ENCODE data around the gene KIAA0408.
"Not testable (repeated sequence)": the region's sequence is repeated elsewhere in the genome, so short reads cannot be mapped to it uniquely, and the experiment has no call there.

KIAA0408 gene

GRCh38 chr6:127462376-127462775 lies 3.2 kb upstream of the KIAA0408 start:
- no peak for DNase-seq

DNA sequence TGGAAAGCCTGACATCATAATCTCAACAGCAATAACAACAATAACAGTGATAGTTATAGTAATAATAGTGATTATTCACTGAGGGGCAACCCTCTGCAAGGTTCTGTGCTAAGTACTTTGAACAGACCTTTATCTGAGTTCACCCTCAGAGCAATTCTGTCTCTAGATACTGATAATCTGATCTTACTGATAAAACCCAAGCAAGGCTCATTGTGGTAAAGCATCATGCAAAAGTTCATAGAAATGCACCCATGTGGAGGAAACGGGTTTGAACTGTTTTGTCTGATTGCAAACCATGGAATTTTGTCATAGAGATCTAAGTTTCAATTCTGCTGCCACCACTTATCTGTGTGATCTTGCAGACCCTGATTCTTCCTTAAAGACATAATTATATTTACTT lies 1.3 kb upstream of the KIAA0408 start:
- no peak for DNase-seq

GRCh38 chr6:127458817-127459216 lies 372 bp downstream of the KIAA0408 start:
- DNase-seq: no peak

- no peak for DNase-seq
Observed at GRCh38 chr6:127458222-127458621, 967 bp downstream of the KIAA0408 start.

DNA sequence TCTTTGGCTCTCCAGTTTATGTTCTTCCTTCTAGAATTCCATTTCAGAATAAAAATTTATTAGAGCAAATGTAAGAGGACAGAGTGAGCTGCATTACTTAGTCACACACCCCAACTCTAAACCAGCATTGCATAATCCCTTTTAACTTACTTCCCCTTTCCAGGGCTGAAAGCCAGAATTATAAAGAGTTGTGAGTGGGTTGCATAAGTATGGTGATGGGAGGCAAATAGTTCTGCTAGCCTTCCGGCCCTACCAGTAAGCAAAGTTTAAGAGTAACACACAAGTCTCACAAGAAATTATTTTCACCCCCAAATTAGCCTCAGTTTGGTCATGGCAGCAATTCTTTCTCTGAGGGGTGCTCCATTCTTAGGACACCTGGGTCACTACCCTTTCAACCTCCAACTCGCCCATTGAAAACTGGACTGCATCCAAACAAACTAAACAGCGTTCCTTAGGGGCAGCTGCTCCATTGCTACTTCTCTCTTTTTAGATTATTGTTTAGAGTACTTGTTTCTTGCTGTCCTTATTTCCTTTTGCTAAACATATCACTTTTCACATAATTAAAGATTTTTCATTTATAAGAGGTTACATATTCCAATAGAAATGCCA lies 1.6 kb downstream of the KIAA0408 start:
- no peak for DNase-seq

DNA sequence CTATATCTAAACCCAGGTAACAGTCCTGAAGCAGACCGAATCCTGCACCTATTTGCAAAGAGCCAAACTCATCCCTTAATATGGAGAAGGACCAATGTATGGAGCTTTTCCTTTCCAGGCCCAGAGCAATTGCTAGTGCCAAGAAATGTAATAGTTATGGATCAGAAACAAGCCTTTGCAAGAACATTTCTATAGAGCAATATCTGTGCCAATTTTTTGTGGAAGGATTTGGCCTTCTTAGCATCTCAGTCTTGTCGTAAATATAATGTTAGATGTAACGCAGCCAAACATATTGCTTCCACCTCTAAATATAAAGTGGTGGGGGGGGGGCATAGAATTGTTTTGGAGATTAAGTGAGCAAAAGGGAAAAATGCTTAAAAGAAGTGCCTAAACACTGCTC lies 2.7 kb downstream of the KIAA0408 start:
- no peak for DNase-seq

- no peak for DNase-seq
Observed at GRCh38 chr6:127453845-127454619, 5.2 kb downstream of the KIAA0408 start.

GRCh38 chr6:127452803-127453202 lies 6.4 kb downstream of the KIAA0408 start:
- no peak for DNase-seq

DNA sequence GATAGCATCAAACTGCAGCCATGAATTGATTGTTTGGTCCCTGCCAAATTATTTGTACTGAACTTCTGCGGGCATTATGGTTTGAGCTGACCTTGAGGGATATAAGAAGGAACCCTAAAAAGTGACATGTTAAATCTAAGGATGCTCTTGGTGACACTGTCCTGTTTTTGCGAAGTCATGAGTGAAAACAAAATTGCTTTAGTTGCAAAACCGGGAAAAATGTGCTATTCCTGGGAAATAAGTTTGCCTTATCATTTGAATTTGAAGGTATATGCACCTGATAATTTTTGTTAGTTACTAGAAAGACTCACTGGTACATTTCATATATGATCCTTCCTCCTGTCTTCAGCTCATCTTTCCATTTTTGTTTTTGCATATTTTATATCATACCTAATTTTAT lies 7.8 kb downstream of the KIAA0408 start:
- no peak for DNase-seq

DNA sequence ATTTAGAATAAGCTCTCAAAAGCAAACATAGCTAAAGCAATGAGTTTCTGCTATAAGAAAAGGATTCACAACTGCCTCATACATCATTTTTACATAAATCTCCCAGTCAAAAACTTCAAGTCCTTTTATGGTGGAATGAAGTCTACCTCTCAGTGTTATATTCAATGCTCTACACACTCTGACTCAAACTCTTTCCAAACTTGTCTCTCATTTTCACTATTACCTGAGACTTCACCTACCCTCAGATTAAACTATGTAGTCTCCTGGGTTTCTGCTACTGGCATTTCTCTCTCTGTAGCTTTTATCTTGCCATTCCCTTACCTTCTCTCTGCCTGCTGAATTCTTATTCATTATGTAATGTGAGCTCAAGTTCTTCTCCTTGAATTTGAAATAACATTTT lies 11.4 kb downstream of the KIAA0408 start:
- DNase-seq: no peak

- no peak for DNase-seq
Observed at GRCh38 chr6:127446356-127446755, 12.8 kb downstream of the KIAA0408 start.

GRCh38 chr6:127441881-127442280 lies 17.3 kb downstream of the KIAA0408 start:
- no peak for DNase-seq

- DNase-seq: no peak
Observed at GRCh38 chr6:127439718-127440117, 19.5 kb downstream of the KIAA0408 start.

- DNase-seq: no peak
Observed at GRCh38 chr6:127436578-127437110, 22.5 kb downstream of the KIAA0408 start.

DNA sequence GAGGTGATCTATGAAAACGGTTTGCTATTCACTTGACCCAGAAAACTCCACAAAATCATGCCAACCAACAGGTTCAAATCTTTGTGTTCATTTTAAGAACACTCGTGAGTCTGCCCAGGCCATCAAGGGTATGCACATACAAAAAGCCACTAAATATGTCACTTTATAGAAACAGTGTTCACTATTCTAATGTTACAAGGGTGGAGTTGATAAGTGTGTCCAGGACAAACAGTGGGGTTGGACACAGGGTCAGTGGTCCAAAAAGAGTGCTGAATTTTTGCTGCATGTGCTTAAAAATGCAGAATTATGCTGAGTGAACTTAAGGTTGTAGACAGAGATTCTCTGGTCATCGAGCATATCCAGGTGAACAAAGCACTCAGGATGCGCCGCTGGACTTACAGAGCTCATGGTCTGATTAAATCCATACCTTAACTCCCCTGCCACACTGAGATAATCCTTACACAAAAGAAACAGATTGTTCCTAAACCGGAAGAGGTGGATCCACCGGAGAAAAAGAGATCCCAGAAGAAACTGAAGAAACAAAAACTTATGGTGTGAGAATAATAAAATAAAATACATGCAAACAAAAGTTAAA lies 23.5 kb downstream of the KIAA0408 start:
- DNase-seq: no peak

DNA sequence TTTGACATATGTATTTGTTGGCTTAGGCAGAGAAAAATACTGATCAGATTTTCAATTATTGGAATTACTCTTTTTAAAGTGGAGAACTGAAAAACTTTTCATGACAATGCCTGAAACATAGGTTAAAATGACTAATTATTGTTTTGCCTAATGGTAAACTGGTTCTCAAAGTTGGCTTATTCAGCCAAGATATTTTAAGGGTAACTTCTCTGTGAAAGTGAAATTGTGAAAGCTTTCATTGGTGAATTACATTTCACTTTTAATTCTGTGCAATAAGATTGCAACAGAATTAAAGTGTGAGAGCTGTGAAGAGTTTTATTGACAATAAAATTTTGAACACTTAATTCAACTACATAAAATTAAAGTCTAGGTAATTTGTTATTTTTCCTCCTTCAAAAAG lies 24.5 kb downstream of the KIAA0408 start:
- DNase-seq: no peak

DNA sequence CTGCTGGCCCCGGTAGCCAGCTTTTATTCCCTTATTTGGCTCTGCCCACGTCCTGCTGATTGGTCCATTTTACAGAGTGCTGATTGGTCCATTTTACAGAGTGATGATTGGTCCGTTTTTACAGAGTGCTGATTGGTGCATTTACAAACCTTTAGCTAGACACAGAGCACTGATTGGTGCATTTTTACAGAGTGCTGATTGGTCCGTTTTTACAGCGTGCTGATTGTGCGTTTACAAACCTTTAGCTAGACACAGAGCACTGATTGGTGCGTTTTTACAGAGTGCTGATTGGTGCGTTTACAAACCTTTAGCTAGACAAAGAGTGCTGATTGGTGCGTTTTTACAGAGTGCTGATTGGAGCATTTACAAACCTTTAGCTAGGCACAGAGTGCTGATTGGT lies 30.6 kb downstream of the KIAA0408 start:
- not testable (repeated sequence) for DNase-seq

GRCh38 chr6:127423921-127424320 lies 35.3 kb downstream of the KIAA0408 start:
- no peak for DNase-seq

- DNase-seq: not testable (repeated sequence)
Observed at GRCh38 chr6:127421164-127421563, 38.0 kb downstream of the KIAA0408 start.

GRCh38 chr6:127420556-127420955 lies 38.6 kb downstream of the KIAA0408 start:
- no peak for DNase-seq

DNA sequence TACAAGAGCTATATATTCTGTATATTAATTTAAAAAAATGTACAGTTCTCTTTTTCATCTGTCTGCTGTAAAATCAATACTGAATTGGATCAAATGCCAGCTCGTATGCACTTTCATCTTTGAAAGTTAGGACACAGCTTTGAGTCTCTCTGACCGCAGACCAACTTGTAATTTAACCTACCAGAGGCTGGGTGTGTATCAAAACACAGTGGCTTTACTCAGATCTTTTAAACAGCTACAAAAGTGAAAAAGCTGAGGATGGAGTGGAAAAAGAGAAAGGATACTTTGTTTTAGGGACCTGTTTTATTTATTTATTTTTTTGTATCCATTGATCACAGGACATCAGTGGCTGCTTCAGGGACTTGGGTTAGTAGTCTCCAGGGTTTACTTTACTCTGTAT lies 44.1 kb downstream of the KIAA0408 start:
- no peak for DNase-seq

DNA sequence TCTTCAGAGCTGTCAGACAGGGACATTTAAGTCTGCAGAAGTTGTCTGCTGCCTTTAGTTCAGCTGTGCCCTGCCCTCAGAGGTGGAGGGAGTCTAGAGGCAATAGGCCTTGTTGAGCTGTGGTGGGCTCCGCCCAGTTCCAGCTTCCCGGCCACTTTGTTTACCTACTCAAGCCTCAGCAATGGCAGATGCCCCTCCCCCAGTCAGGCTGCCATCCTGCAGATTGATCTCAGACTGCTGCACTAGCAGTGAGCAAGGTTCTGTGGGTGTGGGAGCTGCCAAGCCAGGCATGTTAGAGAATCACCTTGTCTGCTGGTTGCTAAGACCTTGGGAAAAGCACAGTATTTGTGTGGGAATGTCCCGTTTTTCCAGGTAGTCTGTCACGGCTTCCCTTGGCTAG lies 46.1 kb downstream of the KIAA0408 start:
- not testable (repeated sequence) for DNase-seq

DNA sequence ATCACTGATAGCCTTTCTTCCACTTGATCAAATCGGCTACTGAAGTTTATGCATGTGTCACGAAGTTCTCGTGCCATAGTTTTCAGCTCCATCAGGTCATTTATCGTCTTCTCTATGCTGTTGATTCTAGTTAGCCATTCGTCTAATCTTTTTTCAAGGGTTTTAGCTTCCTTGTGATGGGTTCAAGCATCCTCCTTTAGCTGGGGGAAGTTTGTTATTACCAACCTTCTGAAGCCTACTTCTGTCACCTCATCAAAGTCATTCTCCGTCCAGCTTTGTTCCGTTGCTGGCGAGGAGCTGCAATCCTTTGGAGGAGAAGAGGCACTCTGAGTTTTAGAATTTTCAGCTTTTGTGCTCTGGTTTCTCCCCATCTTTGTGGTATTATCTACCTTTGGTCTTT lies 47.2 kb downstream of the KIAA0408 start:
- not testable (repeated sequence) for DNase-seq
